GM08714 (cell line): ENCODE data around the gene CLIP2.

Source experiments
- H3K4me3 ChIP-seq: fragments of 200-500 bp; sonication (Bioruptor generic); 2 replicates; pipeline ENCODE4 v1.5.1; 2014; ENCODE audit warnings: mild to moderate bottlenecking, low read length, inconsistent platforms
- ZNF274 ChIP-seq: IDR thresholded peaks from 2 replicates; pipeline ENCODE4 v1.6.1; 2012; ENCODE audit warnings: mild to moderate bottlenecking, low read depth, low read length

Gene CLIP2

DNA sequence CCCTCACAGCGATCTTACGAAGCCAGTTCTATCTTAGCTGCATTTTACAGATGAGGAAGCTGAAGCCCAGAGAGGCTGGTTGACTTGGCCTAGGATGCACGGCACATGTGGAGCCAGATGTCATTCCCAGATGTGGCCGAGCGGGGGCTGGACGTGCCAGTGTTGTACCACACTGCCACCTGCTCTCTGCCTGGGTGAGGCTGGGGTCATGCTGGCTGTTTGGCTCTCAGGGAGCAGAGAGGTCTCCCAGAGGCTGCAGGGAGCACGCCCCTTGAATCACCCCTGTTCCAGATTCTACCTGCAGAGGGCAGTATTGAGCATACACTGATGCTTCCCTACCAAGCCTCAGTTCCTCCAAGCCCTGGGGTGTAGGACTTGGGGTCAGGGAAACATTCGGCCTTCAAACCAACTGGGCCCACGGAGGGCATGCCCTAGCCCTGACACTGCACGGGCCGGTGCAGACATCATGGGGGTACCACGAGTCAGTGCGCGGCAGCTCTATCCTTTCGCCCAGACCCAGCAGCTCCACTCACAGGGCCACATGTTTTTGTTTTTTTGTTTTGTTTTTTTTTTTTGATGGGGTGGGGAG lies 160.7 kb downstream of the CLIP2 start:
- TF ChIP-seq ZNF274 = no peak
- H3K4me3 ChIP-seq = no peak overlapping the region

DNA sequence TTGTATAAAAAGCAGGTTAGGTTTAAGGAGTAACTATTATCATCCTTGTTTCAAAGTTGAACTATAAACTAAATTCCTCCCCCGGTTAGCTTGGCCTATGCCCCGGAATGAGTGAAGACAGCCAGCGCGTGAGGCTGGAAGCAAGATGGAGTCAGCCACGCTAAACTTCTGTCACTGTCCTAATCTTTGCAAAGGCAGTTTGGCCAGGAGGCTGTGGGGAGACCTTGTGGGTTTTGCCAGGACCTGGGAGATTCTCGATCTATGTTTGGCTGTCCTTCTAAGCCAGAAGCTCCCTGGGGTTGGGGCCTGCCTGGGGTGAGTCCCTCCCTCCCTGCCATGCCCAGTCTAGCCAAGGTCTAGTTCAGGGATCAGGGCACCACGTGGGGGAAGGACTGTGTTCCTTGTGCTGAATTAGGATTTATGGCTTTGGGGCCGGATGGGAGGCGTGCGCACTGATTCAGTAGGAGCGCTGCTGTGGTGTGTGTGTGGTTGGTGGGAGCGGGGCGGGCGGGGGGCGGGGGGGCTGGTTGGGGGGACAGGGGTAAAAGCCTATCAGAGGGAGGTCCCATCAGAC lies 163.6 kb downstream of the CLIP2 start:
- no peak for TF ChIP-seq ZNF274
- no peak overlapping the region for H3K4me3 ChIP-seq

DNA sequence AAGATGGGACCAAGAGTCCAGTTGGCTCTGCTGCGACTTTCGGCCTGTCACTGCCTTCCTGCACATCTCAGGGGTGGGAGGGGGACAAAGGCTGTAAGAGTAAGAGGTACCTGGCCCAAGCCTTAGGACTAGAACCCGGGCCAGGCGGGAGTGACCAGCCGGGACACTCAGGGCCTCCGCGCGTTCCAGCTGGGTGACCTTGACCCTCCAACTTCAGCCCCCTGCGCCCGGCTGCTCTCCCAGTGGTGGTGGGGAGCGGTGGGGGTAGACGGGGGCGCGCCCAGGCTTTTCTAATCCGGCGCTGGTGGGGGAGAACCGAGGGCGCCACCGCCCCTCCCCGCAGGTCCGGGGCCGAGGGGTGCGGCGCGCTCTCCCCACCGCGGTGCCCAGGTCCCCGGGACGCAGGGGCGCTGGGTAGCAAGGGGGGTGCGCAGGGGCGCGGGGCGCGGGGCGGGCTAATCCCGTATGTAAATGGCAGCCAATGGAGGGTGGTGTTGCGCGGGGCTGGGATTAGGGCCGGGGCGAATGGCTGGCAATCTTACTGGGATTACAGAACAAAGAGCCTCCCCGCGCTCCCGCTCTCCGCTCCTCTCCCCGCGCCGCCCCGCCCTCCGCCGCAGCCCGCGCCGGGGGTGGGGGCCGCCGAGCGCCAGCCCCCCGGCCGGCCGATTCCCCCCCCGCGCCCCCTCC lies 164.3 kb downstream of the CLIP2 start, which contains the start of gene GTF2IRD1:
Gene GTF2IRD1 (plus strand): TSS at position 585 of the 690 bp plus-strand sequence. CDS start 54,175 bp downstream, outside the sequence.
- H3K4me3 ChIP-seq = peak within 1 kb of the TSS; percentile 52
- TF ChIP-seq ZNF274 = no peak

DNA sequence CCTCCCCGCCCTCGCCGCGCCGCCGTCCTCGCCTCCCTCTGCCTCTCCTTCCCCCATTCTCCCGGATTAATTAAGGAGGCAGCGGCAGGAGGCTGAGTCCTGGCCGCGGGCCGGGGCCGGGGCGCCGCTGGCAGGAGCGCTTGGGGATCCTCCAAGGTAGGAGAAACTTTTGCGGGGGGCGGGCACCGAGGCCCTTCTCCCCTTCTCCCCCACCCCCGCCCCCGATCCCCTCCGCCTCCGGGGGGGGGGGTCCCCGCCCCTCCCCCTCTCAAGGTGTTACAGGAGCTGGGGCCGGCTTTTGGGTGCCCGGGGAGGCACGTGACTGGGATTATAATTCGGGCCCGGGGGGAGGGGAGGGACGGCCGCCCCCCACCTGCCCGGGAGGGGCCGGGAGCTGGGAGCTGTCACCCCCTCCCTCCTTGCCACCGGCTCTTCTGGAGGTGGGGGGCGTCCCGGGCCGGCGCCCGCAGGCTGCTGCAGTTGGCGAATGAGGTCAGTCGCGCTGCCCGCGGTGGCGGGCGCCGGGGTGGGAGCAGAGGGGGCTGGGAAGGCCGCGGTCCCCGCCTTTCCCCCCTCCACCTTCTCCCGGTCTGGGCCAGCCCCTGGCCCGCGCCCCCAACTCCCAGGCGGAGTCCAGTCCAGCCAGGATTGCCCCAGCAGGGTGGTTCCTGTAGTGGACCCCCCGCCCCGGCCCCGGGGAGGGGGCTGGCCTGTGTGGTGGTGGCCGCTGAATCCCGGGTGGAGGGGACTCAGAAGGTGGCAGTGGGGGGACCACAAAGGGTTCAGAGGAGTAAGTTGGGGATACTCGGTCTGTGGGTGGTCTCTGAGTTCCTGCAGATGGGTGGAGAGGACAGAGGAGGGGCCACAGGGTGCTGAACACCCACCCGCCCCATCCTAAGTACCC lies 165.1 kb downstream of the CLIP2 start:
- TF ChIP-seq ZNF274 = no peak
- H3K4me3 ChIP-seq = peak overlapping the region; percentile 52

DNA sequence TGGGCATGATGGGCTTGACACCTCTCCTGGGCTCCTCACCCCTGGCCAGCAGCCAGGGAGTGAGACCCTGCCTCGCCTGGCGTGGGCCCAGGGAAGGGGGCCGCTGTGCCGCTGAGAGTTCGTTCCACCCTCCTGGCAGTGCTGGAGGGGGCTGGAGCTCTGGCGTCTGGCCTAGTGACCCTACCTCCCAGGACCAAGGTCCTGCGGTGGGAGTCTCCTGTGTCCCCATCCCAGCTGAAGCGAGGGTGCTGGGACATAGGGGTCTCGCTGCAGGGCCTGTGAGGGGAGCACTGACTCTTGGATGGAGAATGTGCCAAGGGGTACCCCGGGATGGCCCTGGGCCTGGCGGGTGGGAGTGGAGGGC lies 165.7 kb downstream of the CLIP2 start:
- no peak overlapping the region for H3K4me3 ChIP-seq
- no peak for TF ChIP-seq ZNF274

GRCh38 chr7:74455291-74455804 lies 166.1 kb downstream of the CLIP2 start:
- H3K4me3 ChIP-seq = no peak overlapping the region

More at GRCh38 chr7:74455291-74455804, 166.1 kb downstream of the CLIP2 start:
- TF ChIP-seq ZNF274 = no peak
